NCI-H1417 treated with DMSO at 0.1 percent for 48 hours (cell line): ENCODE data around the gene ALPG.
"Not testable (repeated sequence)": the region's sequence is repeated elsewhere in the genome, so short reads cannot be mapped to it uniquely, and the experiment has no call there.

Experiments used
- DNase-seq: peaks from one replicate; lab custom pipeline; 2025; lab: John Stamatoyannopoulos, UW

Gene ALPG

DNA sequence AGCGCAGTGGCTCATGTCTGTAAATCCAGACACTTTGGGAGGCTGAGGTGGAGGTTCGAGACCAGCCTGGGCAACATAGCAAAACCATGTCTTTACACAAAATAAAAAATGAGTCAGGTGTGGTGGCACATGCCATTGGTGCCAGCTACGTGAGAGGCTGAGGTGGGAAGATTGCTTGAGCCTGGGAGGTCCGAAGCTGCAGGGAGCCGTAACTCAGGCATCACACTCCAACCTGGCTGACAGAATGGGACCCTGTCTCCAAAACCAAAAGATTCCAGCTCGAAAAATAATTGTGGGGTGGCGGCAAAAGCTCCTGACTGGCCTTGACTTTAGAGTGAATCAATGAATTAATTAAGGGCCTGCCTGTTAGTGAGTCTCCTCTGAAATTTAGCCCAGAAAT lies 29.3 kb upstream of the ALPG start:
- DNase-seq = no peak

GRCh38 chr2:232377841-232378734 lies 28.6 kb upstream of the ALPG start:
- DNase-seq = no peak

DNA sequence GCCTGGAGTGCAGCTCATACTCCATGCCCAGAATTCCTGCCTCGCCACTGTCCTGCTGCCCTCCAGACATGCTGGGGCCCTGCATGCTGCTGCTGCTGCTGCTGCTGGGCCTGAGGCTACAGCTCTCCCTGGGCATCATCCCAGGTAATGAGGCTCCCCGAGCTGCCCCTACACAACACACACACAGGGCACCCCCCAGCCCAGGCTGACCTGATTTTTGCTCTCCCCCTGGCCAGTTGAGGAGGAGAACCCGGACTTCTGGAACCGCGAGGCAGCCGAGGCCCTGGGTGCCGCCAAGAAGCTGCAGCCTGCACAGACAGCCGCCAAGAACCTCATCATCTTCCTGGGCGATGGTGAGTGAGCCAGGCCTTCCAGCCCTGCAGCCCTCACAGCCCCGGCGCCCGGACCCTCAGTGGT lies 27.9 kb upstream of the ALPG start, which contains the start of gene ALPP:
TSS of gene ALPP (plus strand) at position 17 of the 417 bp plus-strand sequence. CDS start at position 69, 52 bp downstream.
- DNase-seq = not testable (repeated sequence)

- not testable (repeated sequence) for DNase-seq
Observed at GRCh38 chr2:232379610-232380590, 26.7 kb upstream of the ALPG start.

- not testable (repeated sequence) for DNase-seq
Observed at GRCh38 chr2:232381204-232382031, 25.2 kb upstream of the ALPG start.

GRCh38 chr2:232382331-232383225 lies 24.1 kb upstream of the ALPG start:
- no peak for DNase-seq

DNA sequence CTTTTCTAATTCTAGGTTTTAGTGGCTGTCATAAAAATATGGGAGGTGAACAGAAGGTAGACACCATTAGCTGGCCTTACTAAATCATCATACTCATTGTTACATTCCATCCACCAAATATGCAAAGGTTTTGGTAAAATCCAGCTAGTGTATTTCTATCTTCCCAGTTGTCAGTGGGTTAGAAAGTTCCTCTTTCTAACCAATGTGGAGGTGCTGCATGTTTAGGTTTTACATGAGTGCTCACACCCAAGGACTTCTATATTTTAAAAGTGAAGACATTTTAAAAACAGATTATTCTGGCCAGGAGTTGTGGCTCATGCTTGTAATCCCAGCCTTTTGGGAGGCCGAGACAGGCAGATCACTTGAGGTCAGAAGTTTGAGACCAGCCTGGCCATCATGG lies 22.2 kb upstream of the ALPG start:
- DNase-seq = no peak

- DNase-seq = not testable (repeated sequence)
Observed at GRCh38 chr2:232385058-232385457, 21.6 kb upstream of the ALPG start.

GRCh38 chr2:232385660-232386489 lies 20.8 kb upstream of the ALPG start:
- no peak for DNase-seq

GRCh38 chr2:232386490-232386739 lies 20.2 kb upstream of the ALPG start:
- DNase-seq = no peak

GRCh38 chr2:232386740-232387450 lies 19.7 kb upstream of the ALPG start:
- no peak for DNase-seq

DNA sequence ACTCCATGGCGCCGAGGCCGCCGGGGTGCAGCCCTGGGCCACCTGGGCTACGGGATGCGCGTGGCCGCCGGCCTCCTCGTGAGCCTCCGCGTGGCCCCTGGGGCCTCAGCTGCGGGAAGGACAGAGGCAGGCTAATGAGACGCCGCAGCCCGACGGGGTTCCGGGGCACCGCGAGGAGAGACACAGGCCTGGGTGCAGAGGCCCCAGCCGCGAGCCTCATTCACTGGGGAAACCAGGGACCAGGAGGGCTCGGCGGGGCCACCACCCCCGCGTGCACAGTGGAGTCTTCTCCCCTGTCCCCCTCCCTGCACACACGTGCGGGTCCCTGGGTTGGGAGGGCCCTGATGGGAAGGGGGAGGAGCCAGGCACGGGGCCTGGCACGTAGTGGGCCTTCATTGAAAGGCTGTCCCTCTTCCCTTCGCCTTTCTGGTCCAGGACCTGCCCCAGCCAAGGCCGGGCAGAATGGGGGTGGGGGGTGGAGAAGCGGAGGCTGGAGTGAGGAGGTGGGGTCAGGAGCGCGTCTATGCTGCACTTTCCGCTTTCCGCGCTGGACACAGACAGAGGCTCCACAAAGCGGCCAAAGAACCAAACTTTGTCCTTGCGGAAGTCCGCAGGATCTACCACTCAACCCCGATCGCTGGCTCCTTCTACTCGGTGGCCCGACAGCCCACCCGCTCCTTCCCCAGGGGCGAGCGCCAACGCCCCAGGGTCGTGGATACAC lies 19.0 kb upstream of the ALPG start:
- DNase-seq = no peak

DNA sequence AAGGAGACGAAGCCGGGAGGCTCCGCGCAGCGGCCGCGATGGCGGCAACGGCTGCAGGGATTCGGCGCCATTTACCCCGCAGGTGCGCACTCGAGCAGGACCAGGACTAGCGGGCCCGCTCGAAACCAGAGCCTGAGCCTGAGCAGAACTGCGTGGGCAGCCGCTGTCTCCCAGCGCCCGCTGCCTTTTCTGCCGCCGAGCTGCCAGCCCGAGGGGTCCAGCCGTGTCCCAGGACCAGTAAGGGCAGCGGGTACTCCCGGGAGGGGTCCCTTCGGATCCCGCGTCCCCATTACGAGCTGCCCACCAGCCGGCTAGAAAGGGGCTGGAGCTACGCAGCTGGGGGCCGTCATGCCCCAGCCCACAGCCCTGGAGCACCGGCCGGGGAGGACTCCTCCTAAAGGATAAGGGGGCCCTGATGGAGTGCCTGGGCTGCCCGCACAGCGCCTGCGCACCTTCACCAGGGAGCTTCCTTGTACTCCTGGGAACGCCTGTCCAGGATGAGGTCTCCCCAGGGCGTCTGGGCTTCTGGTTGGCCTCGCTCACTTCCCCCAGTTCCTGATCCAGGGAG lies 18.2 kb upstream of the ALPG start:
- no peak for DNase-seq

DNA sequence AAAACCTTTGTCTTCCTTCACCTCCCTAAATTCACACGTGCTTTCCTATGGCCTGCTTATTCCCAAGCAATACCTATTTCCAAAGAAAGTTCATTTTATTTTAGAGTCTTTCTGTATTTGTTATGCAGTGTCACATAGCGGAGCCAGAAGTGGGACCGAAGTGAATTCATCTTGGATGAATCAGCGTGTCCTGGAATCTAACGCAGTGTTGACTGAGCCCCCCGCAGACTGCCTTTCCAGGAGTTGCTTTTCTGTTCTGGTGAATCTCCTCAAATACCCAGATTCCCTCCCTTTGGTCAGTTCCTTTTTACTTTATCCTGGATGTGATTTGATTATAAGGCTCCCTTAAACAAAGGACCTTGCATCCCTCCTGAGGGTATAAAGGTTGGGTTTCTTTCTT lies 17.3 kb upstream of the ALPG start:
- DNase-seq = no peak

GRCh38 chr2:232390661-232391060 lies 16.0 kb upstream of the ALPG start:
- no peak for DNase-seq

DNA sequence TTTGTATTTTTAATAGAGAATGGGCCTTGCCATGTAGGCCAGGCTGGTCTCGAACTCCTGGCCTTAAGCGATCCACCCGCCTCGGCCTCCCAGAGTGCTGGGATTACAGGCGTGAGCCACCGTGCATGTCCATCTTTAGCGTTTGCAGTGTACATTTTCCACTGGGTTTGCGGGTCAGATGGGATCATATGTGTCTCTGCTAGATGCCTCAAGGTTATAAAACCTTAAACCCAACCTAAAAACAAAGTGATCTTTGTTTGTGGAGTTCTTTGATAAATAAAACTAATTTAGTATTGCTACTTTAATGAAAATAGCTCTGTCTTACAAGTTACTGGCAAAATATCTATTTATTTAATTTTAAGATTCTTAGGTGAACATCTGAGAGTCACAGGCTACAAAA lies 13.1 kb upstream of the ALPG start:
- DNase-seq = no peak

DNA sequence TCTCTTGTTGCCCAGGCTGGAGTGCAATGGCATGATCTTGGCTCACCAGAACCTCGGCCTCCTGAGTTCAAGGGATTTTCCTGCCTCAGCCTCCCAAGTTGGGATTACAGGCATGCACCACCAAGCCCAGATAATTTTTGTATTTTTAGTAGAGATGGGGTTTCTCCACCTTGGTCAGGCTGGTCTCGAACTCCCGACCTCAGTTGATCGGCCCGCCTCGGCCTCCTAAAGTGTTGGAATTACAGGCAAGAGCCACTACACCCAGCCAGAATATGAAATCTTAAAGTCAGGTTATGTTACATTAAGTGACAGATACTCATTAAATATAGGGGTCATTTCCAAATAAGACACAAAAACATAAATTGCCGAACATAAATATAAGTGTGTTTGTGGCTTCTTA lies 12.2 kb upstream of the ALPG start:
- not testable (repeated sequence) for DNase-seq

GRCh38 chr2:232395586-232395985 lies 11.1 kb upstream of the ALPG start:
- DNase-seq = no peak
